Epithelial cell of esophagus (primary cell): ENCODE measurements around the gene PFN3.
"Not testable (repeated sequence)": the region's sequence is repeated elsewhere in the genome, so short reads cannot be mapped to it uniquely, and the experiment has no call there.

Experiments used
- DNase-seq: peaks from one replicate; pipeline ENCODE4 v3.0.0; 2010; ENCODE audit warnings: low read depth
- H3K4me3 ChIP-seq: 2 replicates; pipeline ENCODE4 v1.5.1; 2011; ENCODE audit warnings: mild to moderate bottlenecking, low read length, control low read depth
- CTCF ChIP-seq: IDR thresholded peaks from 2 replicates; pipeline ENCODE4 v1.5.1; 2011; ENCODE audit warnings: low read depth, mild to moderate bottlenecking, low read length, control low read depth, inconsistent platforms; ENCODE audit not compliant: insufficient read depth; ENCODE audit errors: missing control alignments

Gene PFN3

GRCh38 chr5:177419046-177419445 is 18.6 kb upstream of the PFN3 start:
- peak; percentile 40 for DNase-seq

GRCh38 chr5:177417081-177417480 is 16.6 kb upstream of the PFN3 start:
- DNase-seq, H3K4me3 ChIP-seq: not testable (repeated sequence)

More at GRCh38 chr5:177419046-177419445, 18.6 kb upstream of the PFN3 start:
- TF ChIP-seq CTCF = no peak
- no peak overlapping the region for H3K4me3 ChIP-seq

- DNase-seq = no peak
- no peak for TF ChIP-seq CTCF
- H3K4me3 ChIP-seq = no peak overlapping the region
These were observed 14.0 kb upstream of the PFN3 start for GRCh38 chr5:177414481-177414880.

GRCh38 chr5:177412603-177413233 is 12.3 kb upstream of the PFN3 start:
- no peak for TF ChIP-seq CTCF
- H3K4me3 ChIP-seq = no peak overlapping the region
- no peak for DNase-seq

- no peak for DNase-seq
- TF ChIP-seq CTCF = no peak
These were observed 10.1 kb upstream of the PFN3 start for GRCh38 chr5:177410575-177410974.

GRCh38 chr5:177409043-177409801 is 8.8 kb upstream of the PFN3 start, which contains the start of gene F12:
F12 (minus strand) TSS chr5:177409564; CDS start chr5:177409527, 37 bp downstream.
- DNase-seq = no peak
- no peak for TF ChIP-seq CTCF
- H3K4me3 ChIP-seq = no peak within 1 kb of the TSS

More at GRCh38 chr5:177410575-177410974, 10.1 kb upstream of the PFN3 start:
- no peak overlapping the region for H3K4me3 ChIP-seq

GRCh38 chr5:177405805-177406204 is 5.3 kb upstream of the PFN3 start:
- H3K4me3 ChIP-seq = no peak overlapping the region
- no peak for TF ChIP-seq CTCF
- DNase-seq = no peak
